ENCODE data around the gene BZW1.

DNA sequence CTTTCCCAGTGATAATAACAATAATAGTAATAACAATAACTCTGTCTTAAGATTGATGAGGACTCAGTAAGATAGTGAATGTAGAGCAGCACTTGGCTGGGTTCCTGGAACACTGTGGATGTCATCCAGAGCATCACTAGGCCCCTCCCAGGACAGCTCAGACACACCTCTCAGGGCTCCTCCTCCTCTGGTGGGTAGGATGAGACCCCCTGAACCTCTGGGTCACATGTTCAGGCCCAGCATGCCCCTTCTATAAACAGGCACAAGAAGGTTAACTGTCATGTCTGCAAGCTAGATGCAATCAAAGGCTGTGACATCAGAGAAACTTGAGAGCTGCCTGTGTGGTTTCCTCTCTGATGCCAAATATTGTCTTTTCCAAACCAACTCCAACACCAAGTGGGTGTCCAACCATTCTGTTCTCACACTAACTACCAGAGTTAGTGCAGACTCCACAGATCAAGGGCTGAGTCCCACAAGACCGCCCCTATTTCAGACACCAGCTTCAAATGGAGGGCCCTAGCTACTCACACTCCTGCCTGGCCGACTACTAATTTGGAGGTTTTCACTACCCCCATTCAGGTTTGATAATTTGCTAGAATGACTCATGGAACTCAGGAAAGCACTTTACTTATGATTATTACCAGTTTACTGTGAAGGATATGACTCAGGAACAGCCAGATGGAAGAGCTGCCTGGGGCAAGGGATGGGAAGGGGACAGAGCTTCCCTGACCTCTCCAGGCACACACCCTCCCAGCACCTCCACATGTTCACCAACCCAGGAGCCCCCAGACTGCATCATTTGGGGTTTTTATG lies 46.4 kb upstream of the BZW1 start:
- TF ChIP-seq CTCF (IDR thresholded peaks at IDR 0.05 in 4 of 5, conservative IDR thresholded peaks at IDR 0.05 in 1 of 5): no peak
- TF ChIP-seq POLR2A (IDR thresholded peaks at IDR 0.05): no peak
